GM19240 (cell line): Measurements from ENCODE around the gene EEFSEC.

ENCODE experiments used
- DNase-seq: peaks from one replicate; pipeline ENCODE4 v3.0.0; 2011; ENCODE audit warnings: low spot score; ENCODE audit not compliant: insufficient read length

The EEFSEC gene

DNA sequence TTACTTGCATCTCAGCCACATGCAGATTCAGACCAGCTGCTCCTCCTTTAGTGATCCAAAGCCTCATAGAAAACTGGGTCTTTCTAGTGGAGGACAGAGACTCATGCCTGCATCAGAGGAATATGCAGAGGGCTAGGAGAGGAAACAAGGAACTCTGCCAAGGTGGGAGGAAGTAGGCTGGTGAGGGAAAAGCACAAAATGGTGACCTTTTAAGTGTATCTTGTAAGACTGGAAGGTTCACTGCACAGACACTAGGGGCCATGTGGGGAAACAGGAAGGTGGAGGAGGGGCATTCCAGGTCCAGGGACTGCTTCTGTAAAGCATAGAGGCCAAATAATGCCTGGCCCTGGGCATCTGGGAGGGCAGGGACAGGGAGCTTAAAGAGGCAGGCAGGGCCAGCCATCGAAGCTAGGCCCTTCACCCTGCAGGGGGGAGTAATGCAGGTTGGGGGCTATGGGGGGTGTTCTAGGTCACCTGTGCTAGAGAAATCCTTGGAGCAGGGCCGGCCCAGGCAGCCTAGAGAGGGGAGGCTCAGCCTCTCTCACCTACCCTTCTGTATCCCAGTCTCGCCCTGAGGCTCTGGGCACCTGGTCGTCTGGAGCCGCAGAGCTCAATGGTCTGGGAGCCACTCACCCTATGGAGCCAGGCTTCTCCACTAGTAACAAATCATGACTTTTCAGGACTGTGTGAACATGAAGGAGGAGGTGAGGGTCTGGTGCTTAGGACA, 195.7 kb downstream of the EEFSEC start:
- DNase-seq, result no peak

DNA sequence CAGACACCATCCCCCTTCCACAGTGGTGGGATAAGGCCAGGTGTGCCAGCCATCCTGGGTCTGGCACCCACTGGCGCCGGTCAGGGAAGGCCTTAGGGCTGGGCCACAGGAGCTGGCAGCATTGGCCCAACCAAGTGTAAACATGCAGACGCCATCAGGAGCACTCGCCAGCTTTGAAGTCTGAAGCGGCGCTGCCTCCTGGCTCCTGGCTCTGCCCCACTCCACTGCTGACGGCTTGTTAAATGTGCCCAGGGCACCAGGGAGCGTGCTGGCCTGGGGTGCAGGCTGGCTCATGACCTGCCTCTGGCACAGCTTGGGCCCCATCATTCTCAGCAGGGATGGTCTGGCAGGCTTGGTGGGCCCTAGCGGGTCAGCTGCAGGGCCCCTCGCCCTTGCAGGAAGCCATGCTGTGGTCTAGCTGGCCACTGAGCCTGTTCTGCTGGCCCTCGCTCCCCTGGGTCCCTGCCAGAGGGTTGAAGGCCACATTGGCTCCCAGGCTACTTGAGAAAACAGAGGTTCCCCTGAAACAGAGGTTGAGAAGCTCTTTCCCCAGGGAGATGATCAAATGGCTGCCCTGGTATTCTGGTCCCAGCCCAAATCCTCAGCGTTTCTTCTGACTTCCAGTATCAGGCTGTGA, 196.8 kb downstream of the EEFSEC start:
- DNase-seq, result no peak

DNA sequence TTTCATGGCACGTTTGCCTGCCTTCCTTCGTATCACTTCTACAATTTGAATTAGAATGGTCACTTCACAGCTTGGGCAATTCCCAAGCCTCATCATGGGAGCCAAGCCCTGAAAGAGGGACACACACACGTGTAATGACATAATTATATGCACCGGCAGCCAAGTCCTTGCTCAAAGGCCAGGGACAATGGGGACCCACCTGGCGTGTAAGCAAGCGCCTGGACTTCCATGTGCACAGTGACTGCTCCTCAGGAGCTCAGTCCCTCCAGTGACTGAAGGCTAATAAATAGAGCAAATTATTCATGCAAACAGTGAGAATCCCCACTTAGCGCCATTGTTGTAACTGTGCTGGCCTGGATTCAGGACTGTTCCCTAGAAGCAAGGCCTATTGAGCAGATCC, 198.3 kb downstream of the EEFSEC start:
- DNase-seq, result no peak

DNA sequence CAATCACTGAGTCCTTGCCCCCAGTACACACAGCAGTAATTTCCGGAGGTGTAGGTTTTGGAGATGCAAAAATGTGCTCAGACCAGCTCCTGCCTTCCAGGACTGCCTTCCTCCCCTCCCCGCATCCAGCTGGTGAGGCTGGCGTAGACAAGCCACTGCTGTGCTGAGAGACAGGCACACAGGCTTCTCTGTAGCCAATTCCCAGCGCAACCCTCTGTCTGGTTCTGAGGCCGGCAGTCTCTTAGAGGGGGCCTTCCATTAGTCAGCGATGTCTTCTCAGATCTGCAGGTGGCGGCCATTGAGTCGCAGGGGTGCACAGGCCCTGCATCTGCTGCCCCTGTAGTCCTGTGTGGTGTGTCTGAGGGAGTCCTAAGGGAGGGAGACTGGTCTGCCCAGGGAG, 199.0 kb downstream of the EEFSEC start:
- no peak for DNase-seq

DNA sequence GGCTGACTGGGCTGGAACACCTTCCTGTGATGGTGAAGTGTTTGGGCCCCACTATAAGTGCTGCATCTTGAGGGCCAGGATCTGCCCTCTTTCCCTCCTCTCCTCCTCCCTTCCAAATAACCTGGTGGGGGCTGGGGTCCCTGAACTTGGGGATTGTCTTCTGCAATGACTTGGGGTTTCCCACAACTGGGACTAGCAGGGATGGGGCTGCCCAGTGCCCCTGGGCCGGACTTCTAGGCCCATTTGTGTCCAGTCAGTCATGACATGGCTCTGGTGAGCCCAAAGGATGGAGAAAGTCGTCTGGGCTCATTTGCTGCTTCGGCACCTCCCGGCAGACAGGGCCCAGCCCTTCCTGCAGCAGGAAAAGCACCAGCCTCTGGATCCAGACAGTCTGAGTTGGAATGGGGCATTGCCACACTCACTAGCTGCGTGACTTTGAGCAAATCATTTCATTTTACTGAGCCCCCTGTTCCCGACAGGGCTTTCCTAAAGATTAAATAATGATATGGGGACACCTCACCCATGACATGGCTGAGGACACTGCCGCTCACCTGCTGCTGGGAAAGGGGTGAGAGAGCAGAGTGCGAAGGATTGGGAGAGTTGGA, 200.2 kb downstream of the EEFSEC start:
- DNase-seq, result no peak

DNA sequence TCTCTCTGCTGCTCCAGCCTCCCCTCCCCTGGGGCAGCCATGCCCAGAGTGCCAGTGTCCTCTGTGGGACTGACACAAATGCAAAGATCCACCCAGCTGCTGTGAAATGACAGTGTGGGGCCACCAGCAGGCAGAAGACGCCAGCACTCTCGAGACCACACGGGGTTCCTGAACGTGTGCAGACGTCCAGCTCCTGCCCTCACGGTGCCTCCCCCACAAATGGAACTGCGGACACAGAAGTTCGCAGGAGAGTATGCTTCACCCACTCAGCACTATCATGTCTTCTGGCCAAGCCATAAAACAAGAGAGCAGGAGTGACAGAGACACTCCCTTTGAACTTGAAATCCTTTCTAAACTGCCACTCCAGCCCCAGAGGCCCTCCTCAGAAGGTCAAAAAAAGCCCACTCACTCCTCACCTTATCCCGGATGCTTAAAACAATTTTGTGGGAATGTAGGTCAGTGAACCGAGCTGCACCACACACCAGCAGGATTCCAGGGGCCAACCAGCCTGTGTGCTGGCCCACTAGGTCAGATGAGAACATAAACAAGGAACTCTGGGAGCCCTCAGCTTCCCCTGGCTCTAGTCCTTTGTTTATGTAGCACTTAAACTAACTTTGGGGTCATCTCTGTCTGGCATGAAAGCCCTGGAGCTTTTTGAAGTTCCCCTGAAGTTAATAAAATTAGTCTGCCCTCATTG, 200.9 kb downstream of the EEFSEC start:
- DNase-seq, result no peak

DNA sequence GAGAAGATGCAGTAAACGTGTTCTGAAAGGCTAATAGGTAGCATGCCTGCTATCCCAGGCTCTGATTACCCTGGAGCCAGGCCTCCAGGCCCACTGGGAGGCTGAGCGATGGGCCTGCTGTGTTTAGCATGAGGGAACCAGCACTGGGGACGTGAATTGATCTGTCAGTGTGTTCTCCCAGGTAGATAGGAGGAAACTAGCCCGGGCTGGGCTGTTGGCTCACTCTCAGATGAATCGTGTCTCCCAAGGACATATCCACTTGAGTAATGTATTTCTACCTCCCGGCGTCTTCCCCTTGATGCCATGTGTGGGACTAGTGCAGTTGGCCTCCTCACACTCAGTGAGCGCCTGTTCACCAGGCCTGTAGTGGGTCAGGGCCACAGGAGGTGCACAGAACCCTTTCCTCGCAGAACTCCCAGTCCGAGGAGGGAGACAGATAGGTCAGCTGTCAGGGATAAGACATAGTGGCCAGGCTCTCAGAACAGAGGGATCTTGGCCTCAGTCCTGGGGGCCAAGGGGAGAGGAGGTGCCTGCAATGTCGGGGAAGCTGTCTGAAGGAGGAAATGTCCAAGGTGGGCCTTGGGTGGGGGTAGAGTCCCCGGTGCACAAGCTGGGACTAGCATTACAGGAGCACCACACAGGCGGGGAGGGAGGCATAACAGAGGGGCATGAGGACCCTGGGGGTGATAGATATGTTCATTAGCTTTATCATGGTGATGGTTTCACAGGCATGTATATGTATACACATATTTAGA, 201.7 kb downstream of the EEFSEC start:
- no peak for DNase-seq

DNA sequence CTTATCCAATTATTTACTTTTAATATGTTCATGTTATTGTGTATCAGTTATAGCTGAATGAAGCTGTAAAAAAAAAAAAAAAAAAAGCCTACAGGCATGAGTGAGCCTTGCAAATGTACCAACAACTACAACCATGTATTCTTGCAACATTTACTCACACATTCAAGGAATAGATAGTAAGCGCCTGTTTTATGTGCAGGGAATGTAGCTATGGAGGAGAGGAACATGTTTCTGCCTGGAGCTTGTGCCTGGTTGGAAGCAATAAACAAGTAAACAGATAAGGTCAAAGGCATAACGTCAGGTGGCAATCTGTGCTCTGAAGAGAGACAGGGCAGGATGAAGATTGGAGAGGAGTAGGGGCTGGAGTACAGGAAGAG, 202.2 kb downstream of the EEFSEC start:
- no peak for DNase-seq

DNA sequence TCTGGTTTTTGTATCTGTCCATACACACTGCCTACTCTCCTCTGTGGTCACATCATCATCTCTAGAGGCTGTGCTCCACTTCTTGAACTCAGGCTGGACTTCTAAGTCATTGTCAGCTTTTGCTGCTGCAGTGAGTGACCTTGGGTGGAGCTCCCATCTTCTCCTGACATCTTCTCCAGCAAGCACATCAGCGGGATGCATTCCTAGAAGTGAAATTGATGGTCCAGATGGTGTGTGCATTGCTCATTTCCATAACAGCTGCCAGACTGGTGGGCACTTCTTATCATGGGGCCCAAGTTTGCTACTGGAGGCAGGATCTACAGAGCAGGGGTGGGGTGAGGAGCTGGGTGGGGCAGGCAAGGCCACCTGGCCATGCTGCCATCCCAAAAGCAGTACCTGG, 203.5 kb downstream of the EEFSEC start:
- no peak for DNase-seq

DNA sequence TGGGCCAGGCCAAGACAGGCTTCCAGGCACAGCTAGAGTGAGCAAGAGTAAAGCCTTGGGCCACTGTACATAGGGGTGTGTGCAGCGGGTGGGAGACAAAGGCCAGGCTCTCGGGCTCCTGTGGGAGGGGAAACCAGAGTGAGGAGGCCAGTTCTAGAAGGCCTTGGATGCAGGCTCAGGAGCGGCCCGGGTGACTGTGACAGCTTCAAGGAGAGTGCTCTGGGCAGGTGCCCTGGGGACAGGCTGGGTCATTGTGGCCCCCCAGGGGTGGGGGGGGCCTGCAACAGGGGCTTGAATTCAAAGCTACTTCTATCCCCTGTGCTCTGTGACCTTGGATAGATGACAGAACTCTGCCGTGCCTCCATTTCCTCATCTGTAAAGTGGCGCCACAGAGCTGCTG, 204.3 kb downstream of the EEFSEC start:
- no peak for DNase-seq

DNA sequence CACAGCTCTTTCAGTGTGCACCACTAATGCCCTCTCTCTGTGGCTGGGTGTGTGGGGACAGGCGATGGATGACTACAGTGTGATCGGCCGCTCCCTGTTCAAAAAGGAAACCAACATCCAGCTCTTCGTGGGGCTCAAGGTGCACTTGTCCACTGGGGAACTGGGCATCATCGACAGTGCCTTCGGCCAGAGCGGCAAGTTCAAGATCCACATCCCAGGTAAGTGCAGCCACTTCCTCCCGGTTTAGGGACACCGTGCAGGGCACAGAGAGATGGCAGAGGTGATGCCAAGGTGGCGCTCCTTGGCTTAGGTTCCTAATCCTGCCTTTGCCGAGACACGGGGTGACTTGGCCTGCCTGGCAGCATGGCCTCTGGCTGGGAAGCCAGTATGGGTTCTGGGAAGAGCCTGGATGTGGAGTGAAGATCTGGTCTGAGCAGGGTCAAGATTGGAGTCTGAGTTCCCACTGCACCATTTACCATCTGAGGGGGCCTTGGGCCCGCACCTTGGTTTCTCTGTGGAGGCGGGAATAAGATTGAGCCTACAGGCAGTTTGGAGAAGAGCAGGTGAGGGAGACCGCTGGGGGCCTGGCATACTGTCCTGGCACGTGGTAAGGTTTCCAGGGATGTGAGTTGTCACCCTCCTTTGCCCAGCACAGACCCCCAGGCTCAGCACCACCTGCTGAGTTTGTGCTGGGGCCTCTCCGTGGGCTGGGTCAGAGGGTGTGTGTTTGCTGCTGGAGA, 205.0 kb downstream of the EEFSEC start:
- DNase-seq, result no peak

DNA sequence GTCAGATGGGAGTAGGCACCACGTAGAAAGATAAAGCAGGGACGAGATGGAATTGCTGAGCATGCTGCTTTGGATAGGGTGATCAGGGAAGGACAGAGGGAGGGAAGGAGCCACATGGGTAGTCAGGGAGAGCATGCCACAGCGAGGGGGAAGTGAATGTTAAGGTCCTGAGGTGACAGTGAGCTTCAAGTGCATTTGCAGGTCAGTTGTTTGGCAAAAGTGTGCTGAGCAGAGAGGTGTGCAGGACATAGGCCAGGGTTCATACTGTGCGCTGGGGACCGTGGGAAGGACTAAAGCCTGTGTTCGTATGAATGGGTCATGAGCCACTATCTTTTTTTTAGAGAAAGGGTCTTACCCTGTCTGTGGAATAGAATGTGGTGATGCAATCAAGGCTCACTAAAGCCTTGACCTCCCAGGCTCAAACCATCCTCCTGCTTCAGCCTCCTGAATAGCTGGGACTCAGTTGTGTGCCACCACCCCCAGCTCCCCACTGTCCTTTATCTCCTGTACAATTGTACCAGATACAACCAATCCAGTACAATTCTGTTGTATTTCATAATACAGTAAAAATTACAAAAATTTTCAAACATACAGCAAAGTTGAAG, 205.9 kb downstream of the EEFSEC start:
- no peak for DNase-seq

DNA sequence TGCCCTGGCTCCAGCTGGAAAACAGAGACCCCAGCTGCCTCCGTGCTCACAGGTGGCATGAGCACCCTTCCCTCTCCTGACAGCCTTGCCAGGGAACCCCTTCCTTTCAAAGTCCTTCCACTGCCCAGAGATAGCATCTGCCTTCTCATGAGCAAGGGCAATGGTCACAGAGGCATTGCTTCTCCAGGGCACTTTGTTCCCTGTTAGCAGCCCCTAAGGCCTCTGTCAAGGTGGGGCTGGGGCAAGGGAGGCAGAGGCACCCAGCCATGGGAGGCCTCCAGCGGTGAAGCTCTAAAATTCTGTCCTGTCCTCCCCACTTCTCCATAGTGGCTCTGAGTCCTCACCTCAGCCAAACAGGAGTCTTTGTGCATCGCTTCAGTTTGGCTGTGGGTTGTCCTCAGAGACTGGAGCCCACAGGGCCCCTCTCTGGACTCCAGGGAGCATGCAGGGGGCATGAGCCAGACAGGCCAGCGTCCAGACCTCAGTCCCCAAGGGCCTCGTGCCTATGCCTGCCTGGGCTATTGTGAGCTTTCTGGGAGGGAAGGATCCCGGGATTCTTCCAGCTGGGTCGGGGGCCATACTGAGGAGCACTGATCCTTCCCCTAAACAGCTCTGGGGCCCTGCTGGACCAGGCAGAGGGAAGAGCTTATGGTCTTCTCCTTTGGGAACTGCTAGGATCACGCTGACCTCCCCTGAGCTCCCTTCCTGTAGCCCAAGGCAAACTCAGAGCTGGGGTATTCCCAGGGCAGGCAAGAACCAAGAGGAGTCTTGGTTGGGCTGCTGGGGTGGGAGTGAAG, 206.8 kb downstream of the EEFSEC start:
- DNase-seq, result no peak

DNA sequence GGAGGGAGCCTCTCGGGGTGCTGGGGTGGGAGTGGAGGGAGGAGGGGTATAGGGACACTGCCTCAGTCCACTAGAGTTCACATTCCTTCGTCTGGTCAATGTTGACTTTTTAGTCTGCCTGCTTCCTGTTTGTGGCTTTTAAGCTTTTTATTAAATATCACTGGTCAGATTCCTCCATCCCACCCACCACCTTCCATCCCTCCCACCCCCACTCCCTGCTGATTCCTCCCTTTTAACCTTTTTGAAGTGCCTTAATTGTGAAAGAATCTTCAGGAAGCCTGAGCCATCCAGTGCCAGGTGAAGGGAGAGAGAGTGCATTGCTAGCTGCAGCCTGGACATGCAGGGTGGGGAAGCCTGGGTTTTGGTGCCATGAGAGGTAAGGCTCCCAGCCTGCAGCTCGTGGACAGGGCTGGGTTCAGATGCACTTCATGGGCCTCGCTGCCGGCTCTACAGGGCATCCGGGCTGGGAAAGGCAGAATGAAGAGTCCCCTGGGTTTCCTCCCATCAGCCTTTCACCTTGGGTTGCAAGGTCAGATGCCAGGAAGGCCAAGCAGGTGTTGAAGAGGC, 207.5 kb downstream of the EEFSEC start:
- DNase-seq, result no peak

DNA sequence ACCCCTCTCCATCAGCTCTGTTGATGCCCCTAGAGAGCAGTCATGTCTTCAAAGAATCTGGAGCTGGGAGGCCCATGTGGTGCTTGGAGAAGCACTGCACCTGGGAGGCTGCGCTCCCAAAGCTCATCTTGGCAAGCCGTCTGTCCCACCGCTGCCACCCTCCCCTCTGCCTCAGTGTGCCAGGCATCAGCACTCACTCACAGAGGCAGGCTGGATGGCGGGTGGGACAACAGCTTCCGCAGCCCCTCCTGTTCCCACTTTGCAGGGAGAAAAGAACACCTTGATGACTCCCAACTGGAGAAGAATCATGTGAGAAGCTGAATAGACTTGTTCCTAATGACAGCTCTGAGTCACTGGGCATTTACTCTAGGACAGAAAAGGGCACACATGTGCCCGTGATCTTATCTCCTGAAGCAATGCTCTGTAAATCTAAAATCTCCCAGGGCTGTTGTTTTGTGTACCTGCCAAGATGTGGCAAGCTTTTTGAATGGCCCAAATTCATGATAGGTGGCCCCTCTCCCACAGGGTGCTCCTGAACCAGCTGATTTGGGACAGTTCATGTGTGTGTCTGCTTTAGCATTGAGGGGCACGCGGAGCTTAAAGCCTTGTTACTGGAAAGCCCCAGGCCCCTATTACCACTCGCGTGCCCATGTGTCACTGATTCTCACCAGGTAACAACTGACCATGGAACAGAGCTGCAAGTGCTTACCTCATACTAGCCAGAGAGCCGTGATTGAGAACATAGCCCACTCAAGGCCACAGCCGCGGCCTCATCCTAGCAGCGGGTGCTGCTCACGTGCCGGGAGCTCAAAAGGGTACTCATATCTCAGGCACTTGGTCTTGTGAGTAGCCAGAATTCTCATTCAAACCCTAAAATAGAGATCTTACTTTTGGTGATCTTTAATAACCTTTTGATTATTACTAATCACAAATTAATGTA, 209.0 kb downstream of the EEFSEC start:
- no peak for DNase-seq

DNA sequence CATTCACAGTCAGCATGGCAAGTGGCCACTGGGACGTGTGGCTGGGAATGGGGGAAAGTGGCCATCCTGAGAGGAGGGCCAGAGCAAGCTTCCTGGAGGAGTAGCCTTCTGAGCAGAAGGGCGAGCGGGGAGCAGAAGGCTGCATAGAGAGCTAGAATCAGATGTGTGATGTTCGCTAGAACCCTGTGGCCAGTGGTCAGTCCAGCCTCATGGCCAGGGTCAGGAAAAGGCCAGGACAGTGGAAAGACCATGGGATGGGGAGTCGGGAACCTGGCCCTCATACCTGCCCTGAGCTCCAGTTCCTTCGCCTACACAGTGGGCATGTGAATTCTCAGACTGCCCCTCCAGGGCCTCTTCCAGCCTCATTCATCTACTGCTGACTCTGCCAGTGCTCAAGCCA, 211.0 kb downstream of the EEFSEC start:
- no peak for DNase-seq

DNA sequence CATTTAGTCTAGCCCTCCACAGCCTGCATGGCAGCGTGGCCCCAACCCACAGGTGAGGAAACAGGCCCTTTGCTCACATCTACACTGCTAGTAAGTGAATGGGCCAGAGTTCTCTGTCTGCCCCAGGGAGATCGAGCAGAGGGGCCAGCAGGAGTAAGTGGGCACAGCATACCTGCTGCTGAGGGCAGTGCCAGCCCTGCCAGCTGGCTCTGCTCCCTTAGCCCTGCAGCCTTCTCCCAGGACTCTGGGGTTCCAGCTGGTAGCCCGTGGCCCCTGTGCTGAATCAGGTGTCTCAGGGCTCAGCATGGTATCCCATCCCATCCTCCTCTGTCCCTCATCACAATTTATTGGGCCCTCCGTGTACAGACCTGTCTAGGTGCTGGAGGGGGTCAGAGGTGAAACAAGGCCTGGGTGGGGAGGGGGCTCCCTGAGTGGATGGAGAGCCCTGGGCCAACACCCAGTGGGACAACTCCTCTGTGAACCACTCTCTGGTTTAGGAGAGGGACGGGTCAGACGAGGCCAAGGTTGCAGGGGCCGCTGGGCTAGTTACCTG, 211.6 kb downstream of the EEFSEC start:
- no peak for DNase-seq

DNA sequence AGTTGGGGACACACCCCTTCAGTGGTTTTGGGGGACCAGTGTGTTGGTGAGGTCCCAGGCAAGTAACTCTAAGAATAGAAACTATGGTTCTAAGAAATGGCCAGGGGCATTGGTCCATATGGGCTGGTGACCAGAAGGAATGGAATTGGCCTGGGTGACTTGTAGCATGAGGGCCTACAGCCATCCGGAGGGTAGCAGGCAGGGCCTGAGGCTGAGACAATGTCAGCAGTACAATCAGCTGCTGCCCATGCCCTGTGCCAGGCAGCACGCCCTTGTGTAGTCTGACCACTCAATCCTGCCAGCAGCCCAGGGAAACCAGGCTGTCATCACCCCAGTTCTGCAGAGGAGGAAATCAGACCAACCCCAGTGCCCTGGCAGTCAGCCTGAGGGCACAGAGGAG, 212.9 kb downstream of the EEFSEC start:
- no peak for DNase-seq
